Upper lobe of right lung (tissue), 1 donor: ENCODE measurements around the gene SMC5. TPM values are rescaled to one million over a fixed set of nuclear protein-coding genes. Genes with fewer than 3 reads are reported as not detected.
A peak's percentile ranks its signal among the peaks of the same experiment; 100 is the strongest.

ENCODE experiments used
- ATAC-seq: fragments of 200-7000 bp; cut with Tn5 transposase; one replicate; pipeline ENCODE4 v1.9.1; 2020; ENCODE audit warnings: mild to moderate bottlenecking, moderate library complexity
- DNase-seq: peaks from one replicate; pipeline ENCODE4 v3.0.0-alpha.2; 2020
- H3K27ac ChIP-seq: fragments of 200-600 bp; one replicate; pipeline ENCODE4 v1.8.0; 2022
- H3K27me3 ChIP-seq: fragments of 200-600 bp; one replicate; pipeline ENCODE4 v1.8.0; 2022; ENCODE audit warnings: mild to moderate bottlenecking
- H3K36me3 ChIP-seq: fragments of 200-600 bp; one replicate; pipeline ENCODE4 v1.8.0; 2022
- H3K4me1 ChIP-seq: fragments of 200-600 bp; one replicate; pipeline ENCODE4 v1.8.0; 2022
- H3K4me3 ChIP-seq: fragments of 200-600 bp; one replicate; pipeline ENCODE4 v1.8.0; 2022; ENCODE audit warnings: mild to moderate bottlenecking
- H3K9me3 ChIP-seq: fragments of 200-600 bp; one replicate; pipeline ENCODE4 v1.8.0; 2022
- CTCF ChIP-seq: fragments of 200-600 bp; IDR thresholded peaks from one replicate; pipeline ENCODE4 v1.8.0; 2022; ENCODE audit warnings: antibody characterized with exemption
- intact Hi-C: fragments of 100-400 bp; cut with DNase I; formaldehyde crosslinking; loops from one replicate; pipeline ENCODE4 v1.11.0; 2022
- long read RNA-seq: library from polyadenylated mRNA; unstranded; transcript quantifications from one replicate; pipeline ENCODE4 v2.0.0, GENCODE V29; 2021
- total RNA-seq: library from RNA; stranded (reverse); fragmentation: NEBNext Ultra II Directional; extraction: Animal tissue kit (Norgen Biotek cat#: 25700); gene quantifications from one replicate; pipeline ENCODE4 v1.2.1, GENCODE V29; 2021
- donor health status: DM: no; HTN: yes; CAD: no; lungs with severe emphysema.

The SMC5 gene
- 32.6 TPM for total RNA-seq
- long read RNA-seq, full-length matches to known transcripts = 7 of 35 reads
- long read RNA-seq, partial matches to known transcripts = 4 of 35 reads
- long read RNA-seq, other reads (novel, unspliced or antisense) = 24 of 35 reads

GRCh38 chr9:70258692-70259511, at the start of gene SMC5:
Gene SMC5, plus strand, starts transcription at chr9:70258978. Its CDS starts 101 bp downstream, at chr9:70259079.
- DNase-seq (peak; percentile 95), ATAC-seq (peak; percentile 95)
- Histone ChIP-seq H3K4me1 (peaks cover 49% of the 10 kb centered on the region), H3K27me3 (no peaks in the 10 kb centered on the region), H3K36me3 (peaks cover 21% of the 10 kb centered on the region), H3K4me3 (peak within 1 kb of the TSS; percentile 87), H3K27ac (peak within 1 kb of the TSS; percentile 96), H3K9me3 (no peaks in the 10 kb centered on the region)
- TF ChIP-seq CTCF = no peak
- intact Hi-C loops = no loop called here

GRCh38 chr9:70217029-70217428, 41.7 kb upstream of the SMC5 start:
- no peak for DNase-seq
- Histone ChIP-seq H3K27ac (no peak overlapping the region), H3K4me1 (no peaks in the 10 kb centered on the region), H3K4me3 (no peak overlapping the region), H3K27me3 (no peaks in the 10 kb centered on the region), H3K36me3 (peaks cover 6% of the 10 kb centered on the region), H3K9me3 (no peaks in the 10 kb centered on the region)
- intact Hi-C loops = no loop called here
- TF ChIP-seq CTCF = no peak
- no peak for ATAC-seq

- Histone ChIP-seq H3K27me3 (no peaks in the 10 kb centered on the region), H3K4me1 (no peaks in the 10 kb centered on the region), H3K4me3 (no peak overlapping the region), H3K36me3 (peaks cover 6% of the 10 kb centered on the region), H3K9me3 (no peaks in the 10 kb centered on the region), H3K27ac (no peak overlapping the region)
- TF ChIP-seq CTCF = no peak
- ATAC-seq (no peak), DNase-seq (no peak)
- intact Hi-C loops = no loop called here
Measured at GRCh38 chr9:70218767-70219166, 40.0 kb upstream of the SMC5 start.

- Histone ChIP-seq H3K27ac (no peak overlapping the region), H3K27me3 (no peaks in the 10 kb centered on the region), H3K4me3 (no peak overlapping the region), H3K36me3 (peaks cover 6% of the 10 kb centered on the region), H3K4me1 (no peaks in the 10 kb centered on the region), H3K9me3 (no peaks in the 10 kb centered on the region)
- TF ChIP-seq CTCF = no peak
- ATAC-seq = no peak
- intact Hi-C loops = no loop called here
- no peak for DNase-seq
Measured at GRCh38 chr9:70220216-70220615, 38.6 kb upstream of the SMC5 start.

- Histone ChIP-seq H3K27ac (no peak overlapping the region), H3K4me3 (no peak overlapping the region), H3K9me3 (no peaks in the 10 kb centered on the region), H3K36me3 (no peaks in the 10 kb centered on the region), H3K4me1 (no peaks in the 10 kb centered on the region), H3K27me3 (no peaks in the 10 kb centered on the region)
- intact Hi-C loops = no loop called here
- TF ChIP-seq CTCF = no peak
- ATAC-seq (no peak), DNase-seq (no peak)
Measured at GRCh38 chr9:70222354-70222753, 36.4 kb upstream of the SMC5 start.
